ENCODE data around the gene NELL1.

- TF ChIP-seq, protein P1, sequence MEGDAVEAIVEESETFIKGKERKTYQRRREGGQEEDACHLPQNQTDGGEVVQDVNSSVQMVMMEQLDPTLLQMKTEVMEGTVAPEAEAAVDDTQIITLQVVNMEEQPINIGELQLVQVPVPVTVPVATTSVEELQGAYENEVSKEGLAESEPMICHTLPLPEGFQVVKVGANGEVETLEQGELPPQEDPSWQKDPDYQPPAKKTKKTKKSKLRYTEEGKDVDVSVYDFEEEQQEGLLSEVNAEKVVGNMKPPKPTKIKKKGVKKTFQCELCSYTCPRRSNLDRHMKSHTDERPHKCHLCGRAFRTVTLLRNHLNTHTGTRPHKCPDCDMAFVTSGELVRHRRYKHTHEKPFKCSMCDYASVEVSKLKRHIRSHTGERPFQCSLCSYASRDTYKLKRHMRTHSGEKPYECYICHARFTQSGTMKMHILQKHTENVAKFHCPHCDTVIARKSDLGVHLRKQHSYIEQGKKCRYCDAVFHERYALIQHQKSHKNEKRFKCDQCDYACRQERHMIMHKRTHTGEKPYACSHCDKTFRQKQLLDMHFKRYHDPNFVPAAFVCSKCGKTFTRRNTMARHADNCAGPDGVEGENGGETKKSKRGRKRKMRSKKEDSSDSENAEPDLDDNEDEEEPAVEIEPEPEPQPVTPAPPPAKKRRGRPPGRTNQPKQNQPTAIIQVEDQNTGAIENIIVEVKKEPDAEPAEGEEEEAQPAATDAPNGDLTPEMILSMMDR (IDR thresholded peaks at IDR 0.05): no peak
- TF ChIP-seq EP300 (IDR thresholded peaks at IDR 0.05): no peak
These were observed 626.1 kb downstream of the NELL1 start for GRCh38 chr11:21295508-21295907.
